Lung (tissue), 12 donors: Measurements from ENCODE around the gene IST1. TPM values are rescaled to one million over a fixed set of nuclear protein-coding genes. Genes with fewer than 3 reads are reported as not detected.

ENCODE experiments used
- ATAC-seq: fragments of 200-7000 bp; cut with Tn5 transposase; one replicate; pipeline ENCODE4 v1.9.1; 2020; ENCODE audit warnings: moderate number of reproducible peaks; ENCODE audit not compliant: insufficient read depth, low FRiP score
- DNase-seq, 3 donors: peaks; one replicate each; pipeline ENCODE4 v3.0.0-alpha.2; 2013 to 2017
- H3K27ac ChIP-seq, 2 donors: one replicate each; pipeline ENCODE4 v1.5.1; 2013; ENCODE audit warnings: mild to moderate bottlenecking in 2 of 2, moderate library complexity in 2 of 2, control low read depth in 1 of 2, inconsistent platforms in 1 of 2, low read depth in 1 of 2, low read length in 1 of 2
- H3K27me3 ChIP-seq, 3 donors: one replicate each; pipeline ENCODE4 v1.5.1; 2013; ENCODE audit warnings: low read length in 2 of 3; ENCODE audit not compliant: control insufficient read depth in 3 of 3, insufficient read depth in 3 of 3
- H3K36me3 ChIP-seq, 4 donors: one replicate each; pipeline ENCODE4 v1.5.1; 2013; ENCODE audit warnings: low read length in 4 of 4, mild to moderate bottlenecking in 1 of 4, moderate library complexity in 1 of 4; ENCODE audit not compliant: control insufficient read depth in 4 of 4, insufficient read depth in 4 of 4
- H3K4me1 ChIP-seq, 5 donors: one replicate each; pipeline ENCODE4 v1.5.1; 2013; ENCODE audit warnings: low read length in 5 of 5, mild to moderate bottlenecking in 2 of 5, moderate library complexity in 1 of 5; ENCODE audit not compliant: control insufficient read depth in 5 of 5, insufficient read depth in 5 of 5
- H3K4me3 ChIP-seq: one replicate; pipeline ENCODE4 v1.5.1; 2013; ENCODE audit warnings: mild to moderate bottlenecking, control low read depth, moderate library complexity
- H3K9ac ChIP-seq, 2 donors: one replicate each; pipeline ENCODE4 v1.5.1; 2013; ENCODE audit warnings: low read length in 2 of 2, control low read depth in 1 of 2; ENCODE audit not compliant: insufficient read depth in 1 of 2
- H3K9me3 ChIP-seq, 4 donors: one replicate each; pipeline ENCODE4 v1.5.1; 2013; ENCODE audit warnings: low read length in 3 of 4, mild to moderate bottlenecking in 1 of 4, moderate library complexity in 1 of 4; ENCODE audit not compliant: control insufficient read depth in 4 of 4, insufficient read depth in 3 of 4
- WGBS, 2 donors: extraction: QIAGEN DNeasy Blood & Tissue Kit; methylation state at CpG; one replicate each; pipeline ENCODE4 v1.1.7; 2013; 5-methylcytosine and 5-hydroxymethylcytosine counted together
- polyA plus RNA-seq, 2 donors: library from polyadenylated mRNA; stranded (reverse); fragments of 200-250 nt; gene quantifications; one replicate each; pipeline ENCODE4 v1.2.1, GENCODE V29; 2013
- total RNA-seq, 2 donors: library from RNA; depleted of rRNA in 1 of 2; stranded (reverse); fragments of >200 nt in 1 of 2; gene quantifications; one replicate each; pipeline ENCODE4 v1.2.1, GENCODE V29; 2014 to 2021
- TF ChIP-seq, protein P1 (sequence below): IDR thresholded peaks from 2 replicates; pipeline ENCODE4 v1.5.1; 2012; ENCODE audit warnings: mild to moderate bottlenecking; ENCODE audit errors: control extremely low read depth, extremely low read depth
- donor health status: control.
- donor health status: control.
- donor health status: Bipolar disorder and iron deficiency.
- donor health status: healthy.
- donor health status: DM: yes; HTN: yes; CAD: no.

Gene IST1
- total and polyA plus RNA-seq, 4 donors = 77.4 to 236 (median 146) TPM

DNA sequence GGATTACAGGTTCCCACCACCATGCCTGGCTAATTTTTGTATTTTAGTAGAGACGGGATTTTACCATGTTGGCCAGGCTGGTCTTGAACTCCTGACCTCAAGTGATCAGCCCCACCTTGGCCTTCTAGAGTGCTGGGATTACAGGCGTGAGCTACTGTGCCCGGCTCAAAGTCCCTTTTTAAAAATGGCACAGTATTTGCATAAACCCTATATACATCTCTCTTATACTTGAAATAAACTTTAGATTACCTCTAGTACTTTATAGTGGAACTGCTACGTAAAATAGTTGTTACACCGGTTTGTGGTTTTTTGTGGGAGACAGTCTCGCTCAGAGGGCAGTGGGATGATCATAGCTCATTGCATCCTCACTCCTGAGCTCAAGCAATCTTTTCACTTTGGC is 36.3 kb downstream of the IST1 start:
- H3K9me3 ChIP-seq = no peaks in the 10 kb centered on the region
- H3K9ac ChIP-seq = no peak overlapping the region
- ATAC-seq (no peak), DNase-seq (no peak)
- TF ChIP-seq, protein P1, sequence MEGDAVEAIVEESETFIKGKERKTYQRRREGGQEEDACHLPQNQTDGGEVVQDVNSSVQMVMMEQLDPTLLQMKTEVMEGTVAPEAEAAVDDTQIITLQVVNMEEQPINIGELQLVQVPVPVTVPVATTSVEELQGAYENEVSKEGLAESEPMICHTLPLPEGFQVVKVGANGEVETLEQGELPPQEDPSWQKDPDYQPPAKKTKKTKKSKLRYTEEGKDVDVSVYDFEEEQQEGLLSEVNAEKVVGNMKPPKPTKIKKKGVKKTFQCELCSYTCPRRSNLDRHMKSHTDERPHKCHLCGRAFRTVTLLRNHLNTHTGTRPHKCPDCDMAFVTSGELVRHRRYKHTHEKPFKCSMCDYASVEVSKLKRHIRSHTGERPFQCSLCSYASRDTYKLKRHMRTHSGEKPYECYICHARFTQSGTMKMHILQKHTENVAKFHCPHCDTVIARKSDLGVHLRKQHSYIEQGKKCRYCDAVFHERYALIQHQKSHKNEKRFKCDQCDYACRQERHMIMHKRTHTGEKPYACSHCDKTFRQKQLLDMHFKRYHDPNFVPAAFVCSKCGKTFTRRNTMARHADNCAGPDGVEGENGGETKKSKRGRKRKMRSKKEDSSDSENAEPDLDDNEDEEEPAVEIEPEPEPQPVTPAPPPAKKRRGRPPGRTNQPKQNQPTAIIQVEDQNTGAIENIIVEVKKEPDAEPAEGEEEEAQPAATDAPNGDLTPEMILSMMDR = no peak
- no peak overlapping the region for H3K4me3 ChIP-seq
- no peaks in the 10 kb centered on the region for H3K27me3 ChIP-seq
- H3K36me3 ChIP-seq = peaks cover 10 to 40% (median 27%) of the 10 kb centered on the region in 4 donors
- 87 to 94% methylated on average over 6 of the region's 6 CpGs for WGBS, 2 donors
- H3K4me1 ChIP-seq = peaks cover 0 to 22% (median 4%) of the 10 kb centered on the region in 5 donors
- no peak overlapping the region for H3K27ac ChIP-seq

DNA sequence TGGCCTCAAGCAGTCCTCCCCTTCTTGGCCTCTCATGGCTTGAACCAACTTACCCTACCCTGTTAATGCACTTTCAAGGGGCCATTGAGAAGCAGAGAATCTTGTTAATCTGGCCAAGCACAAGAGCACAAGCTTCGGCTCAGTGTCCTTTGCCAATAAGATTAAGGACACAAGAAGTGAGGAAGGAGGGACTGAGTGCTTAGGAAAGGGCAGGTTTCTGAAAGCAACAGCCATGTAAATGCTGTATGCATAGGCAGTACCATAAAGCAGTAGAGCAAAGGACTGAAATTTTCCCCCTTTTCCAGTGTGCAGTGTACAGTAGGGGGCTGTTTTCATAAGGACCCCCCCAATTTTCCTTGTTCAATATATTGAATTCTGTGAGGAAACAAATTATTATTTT is 37.7 kb downstream of the IST1 start:
- Histone ChIP-seq H3K36me3 (peaks cover 9 to 27% (median 20%) of the 10 kb centered on the region in 4 donors), H3K27me3 (no peaks in the 10 kb centered on the region), H3K9me3 (no peaks in the 10 kb centered on the region), H3K4me1 (peaks cover 0 to 15% (median 0%) of the 10 kb centered on the region in 5 donors), H3K4me3 (no peak overlapping the region), H3K9ac (no peak overlapping the region), H3K27ac (no peak overlapping the region)
- 71 to 91% methylated on average over 1 of the region's 1 CpG for WGBS, 2 donors
- DNase-seq = no peak
- TF ChIP-seq, protein P1 = no peak
- ATAC-seq = no peak

DNA sequence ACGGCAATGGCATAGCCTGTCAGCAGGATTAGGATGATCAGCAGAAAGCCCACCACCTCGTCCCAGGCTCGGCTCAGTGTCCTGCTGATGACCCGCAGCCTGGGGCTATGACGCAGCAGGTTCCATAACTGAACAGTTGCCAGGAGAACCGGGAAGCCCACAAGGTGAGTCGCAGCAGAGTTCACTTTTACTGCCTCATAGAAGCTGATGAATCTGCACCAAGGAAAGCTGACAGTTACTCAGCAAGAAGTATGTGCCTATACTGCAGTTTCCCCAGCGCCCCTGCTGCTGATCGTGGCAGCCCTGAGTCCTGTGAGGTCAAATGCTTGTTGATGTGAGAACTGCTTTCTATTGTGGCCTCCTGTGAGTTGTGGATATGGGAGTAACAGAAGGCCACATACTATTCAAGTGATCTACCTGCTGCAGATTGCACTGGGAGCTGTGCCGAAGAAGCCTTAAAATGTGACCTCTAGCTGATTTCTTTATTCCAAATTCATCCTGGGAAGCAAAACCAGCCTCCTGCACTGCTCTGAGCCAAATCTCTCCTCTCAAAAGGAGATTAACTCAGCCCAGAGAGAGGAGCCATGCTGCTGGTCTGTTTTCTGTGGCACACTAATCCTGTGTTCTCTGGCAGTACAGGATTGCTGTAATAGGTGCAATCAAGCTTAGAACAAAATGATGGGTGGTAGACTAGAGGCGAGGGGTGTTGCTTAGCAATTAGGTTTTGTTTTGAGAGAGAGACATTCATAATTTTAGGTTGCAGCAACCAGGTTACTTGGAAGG is 38.8 kb downstream of the IST1 start:
- DNase-seq = no peak
- Histone ChIP-seq H3K4me1 (peaks cover 0 to 5% (median 0%) of the 10 kb centered on the region in 5 donors), H3K27ac (no peak overlapping the region), H3K27me3 (no peaks in the 10 kb centered on the region), H3K4me3 (no peak overlapping the region), H3K9me3 (no peaks in the 10 kb centered on the region), H3K36me3 (peaks cover 2 to 18% (median 13%) of the 10 kb centered on the region in 4 donors), H3K9ac (no peak overlapping the region)
- TF ChIP-seq, protein P1 = no peak
- no peak for ATAC-seq
- WGBS, 2 donors = 86 to 93% methylated on average over 11 of the region's 11 CpGs
